H1 (cell line): Measurements from ENCODE around the gene TSPAN5. TPM values are rescaled to one million over a fixed set of nuclear protein-coding genes. Genes with fewer than 3 reads are reported as not detected.

Experiments
- CTCF ChIA-PET: fragments of 300-600 bp; sonication (Branson Sonifier 250); formaldehyde crosslinking; loops from one replicate; lab custom pipeline; 2021; ENCODE audit not compliant: partially characterized antibody; lab: Charles Lee
- POLR2A ChIA-PET: fragments of 300-600 bp; sonication (Branson Sonifier 250); formaldehyde crosslinking; loops from one replicate; lab custom pipeline; 2021; ENCODE audit warnings: inconsistent platforms; ENCODE audit not compliant: partially characterized antibody; lab: Charles Lee
- DNase-seq, 2 experiments: peaks; one replicate each; pipeline versions ENCODE4 v3.0.0 to v3.0.0-alpha.2; 2010 to 2022; ENCODE audit warnings: low spot score in 2 of 2, low read depth in 1 of 2, mixed read lengths in 1 of 2
- FAIRE-seq: peaks from 2 replicates; lab custom pipeline; 2011; peaks lifted over from hg19 to GRCh38; lab: Jason Lieb, UNC
- H2AFZ ChIP-seq: 2 replicates; pipeline ENCODE4 v1.8.1; 2012; ENCODE audit warnings: low read length, inconsistent platforms
- H2AK5ac ChIP-seq: 2 replicates; pipeline ENCODE4 v1.6.1; 2013; ENCODE audit warnings: low read depth, low read length
- H2BK120ac ChIP-seq: replicated peaks from 2 replicates; pipeline ENCODE3; 2013; ENCODE audit warnings: low read depth, low read length, inconsistent platforms
- H2BK12ac ChIP-seq: 2 replicates; pipeline ENCODE4 v1.6.1; 2013; ENCODE audit warnings: low read depth, low read length
- H2BK15ac ChIP-seq: 2 replicates; pipeline ENCODE4 v1.6.1; 2013; ENCODE audit warnings: low read length
- H2BK20ac ChIP-seq: 2 replicates; pipeline ENCODE4 v1.6.1; 2013; ENCODE audit warnings: low read length
- H2BK5ac ChIP-seq: 2 replicates; pipeline ENCODE4 v1.6.1; 2013; ENCODE audit warnings: low read depth, low read length
- H3K14ac ChIP-seq: 2 replicates; pipeline ENCODE4 v1.6.1; 2013; ENCODE audit warnings: inconsistent platforms; ENCODE audit not compliant: insufficient read length
- H3K18ac ChIP-seq: 2 replicates; pipeline ENCODE4 v1.6.1; 2013; ENCODE audit warnings: low read length; ENCODE audit errors: extremely low read depth
- H3K23ac ChIP-seq: 2 replicates; pipeline ENCODE4 v1.6.1; 2013; ENCODE audit warnings: inconsistent platforms; ENCODE audit not compliant: insufficient read length
- H3K23me2 ChIP-seq: 2 replicates; pipeline ENCODE4 v1.6.1; 2013; ENCODE audit warnings: low read depth, low read length
- H3K27ac ChIP-seq: 2 replicates; pipeline ENCODE4 v1.6.1; 2011; ENCODE audit warnings: low read depth, low read length, inconsistent platforms
- H3K27me3 ChIP-seq, 4 experiments: replicated peaks in 1 of 4; 1 replicate in 1 of 4; 2 replicates in 3 of 4; pipeline versions ENCODE4 v1.6.1 to v1.8.1; 2011 to 2013; ENCODE audit warnings: low read length in 3 of 4, mild to moderate bottlenecking in 3 of 4, inconsistent platforms in 2 of 4, mixed read lengths in 2 of 4, moderate library complexity in 1 of 4; ENCODE audit not compliant: control insufficient read depth in 3 of 4, insufficient read depth in 3 of 4; ENCODE audit errors: extremely low read depth in 1 of 4
- H3K36me3 ChIP-seq, 4 experiments: 2 replicates each; pipeline versions ENCODE4 v1.6.1 to v1.8.1; 2011 to 2013; ENCODE audit warnings: mild to moderate bottlenecking in 4 of 4, low read length in 3 of 4, moderate library complexity in 2 of 4, control low read depth in 1 of 4, inconsistent platforms in 1 of 4; ENCODE audit not compliant: insufficient read depth in 4 of 4, control insufficient read depth in 2 of 4
- H3K4ac ChIP-seq: replicated peaks from 2 replicates; pipeline ENCODE3; 2013; ENCODE audit warnings: low read length, low read depth, mixed read lengths, inconsistent platforms; ENCODE audit not compliant: insufficient read length
- H3K4me1 ChIP-seq, 4 experiments: replicated peaks in 1 of 4; 1 replicate in 1 of 4; 2 replicates in 3 of 4; pipeline versions ENCODE4 v1.6.1 to v1.8.1; 2011 to 2013; ENCODE audit warnings: low read length in 3 of 4, inconsistent platforms in 2 of 4, mixed read lengths in 1 of 4; ENCODE audit not compliant: insufficient read depth in 4 of 4, control insufficient read depth in 3 of 4
- H3K4me2 ChIP-seq, 2 experiments: 2 replicates each; pipeline versions ENCODE4 v1.6.1 to v1.8.1; 2011 to 2013; ENCODE audit warnings: low read depth in 2 of 2, low read length in 2 of 2, control low read depth in 1 of 2, inconsistent platforms in 1 of 2, mild to moderate bottlenecking in 1 of 2; ENCODE audit not compliant: insufficient read depth in 1 of 2
- H3K4me3 ChIP-seq, 4 experiments: fragments of 200-600, 300-600 bp in 1 of 4; sonication (generic), shearing (Covaris generic), sonication (Bioruptor Twin) in 1 of 4; 2 replicates each; pipeline versions ENCODE4 v1.5.1 to v1.8.1; 2011 to 2016; ENCODE audit warnings: low read length in 4 of 4, low read depth in 3 of 4, control low read depth in 2 of 4, inconsistent platforms in 2 of 4, mild to moderate bottlenecking in 2 of 4, mixed read lengths in 1 of 4, moderate library complexity in 1 of 4; ENCODE audit not compliant: insufficient read depth in 2 of 4; ENCODE audit errors: extremely low read depth in 1 of 4
- H3K56ac ChIP-seq: replicated peaks from 2 replicates; pipeline ENCODE3; 2013; ENCODE audit warnings: low read depth, mild to moderate bottlenecking, mixed read lengths, low read length, inconsistent platforms; ENCODE audit not compliant: insufficient read length
- H3K79me1 ChIP-seq: 2 replicates; pipeline ENCODE4 v1.6.1; 2013; ENCODE audit warnings: low read depth, low read length, control low read depth
- H3K79me2 ChIP-seq, 2 experiments: 2 replicates each; pipeline versions ENCODE4 v1.6.1 to v1.8.1; 2012 to 2013; ENCODE audit warnings: low read length in 2 of 2, mild to moderate bottlenecking in 2 of 2, inconsistent platforms in 1 of 2; ENCODE audit not compliant: insufficient read depth in 2 of 2, control insufficient read depth in 1 of 2
- H3K9ac ChIP-seq, 4 experiments: replicated peaks in 1 of 4; 1 replicate in 1 of 4; 2 replicates in 3 of 4; pipeline versions ENCODE4 v1.6.1 to v1.8.1; 2011 to 2013; ENCODE audit warnings: low read depth in 3 of 4, low read length in 3 of 4, control low read depth in 2 of 4, mild to moderate bottlenecking in 2 of 4, moderate library complexity in 2 of 4, inconsistent platforms in 1 of 4; ENCODE audit errors: extremely low read depth in 1 of 4
- H3K9me3 ChIP-seq, 2 experiments: 2 replicates each; pipeline versions ENCODE4 v1.6.1 to v1.8.1; 2012 to 2013; ENCODE audit warnings: mild to moderate bottlenecking in 2 of 2, moderate library complexity in 2 of 2, control low read depth in 1 of 2, inconsistent platforms in 1 of 2, low read depth in 1 of 2, low read length in 1 of 2, mixed read lengths in 1 of 2; ENCODE audit not compliant: insufficient read depth in 2 of 2
- H4K20me1 ChIP-seq, 2 experiments: replicated peaks in 1 of 2; 2 replicates each; pipeline versions ENCODE3 to v1.8.1; 2011 to 2013; ENCODE audit warnings: inconsistent platforms in 2 of 2, low read length in 2 of 2, mild to moderate bottlenecking in 1 of 2; ENCODE audit not compliant: insufficient read depth in 2 of 2, control insufficient read depth in 1 of 2
- H4K5ac ChIP-seq: 2 replicates; pipeline ENCODE4 v1.6.1; 2013; ENCODE audit warnings: low read length, low read depth, mixed read lengths, inconsistent platforms; ENCODE audit not compliant: insufficient read length
- H4K8ac ChIP-seq: 2 replicates; pipeline ENCODE4 v1.8.0; 2013; ENCODE audit warnings: mild to moderate bottlenecking, moderate library complexity, low read length, inconsistent platforms; ENCODE audit not compliant: insufficient read depth; ENCODE audit errors: extremely low read depth
- H4K91ac ChIP-seq: replicated peaks from 2 replicates; pipeline ENCODE3; 2013; ENCODE audit warnings: low read length, mixed read lengths, inconsistent platforms; ENCODE audit not compliant: insufficient read length
- CREB1 ChIP-seq: IDR thresholded peaks from 2 replicates; pipeline ENCODE4 v1.6.1; 2012; ENCODE audit warnings: inconsistent platforms
- FOSL1 ChIP-seq: IDR thresholded peaks from 2 replicates; pipeline ENCODE4 v1.6.1; 2011; ENCODE audit warnings: mild to moderate bottlenecking, low read depth, low read length, moderate library complexity; ENCODE audit not compliant: insufficient read depth
- GTF2F1 ChIP-seq: IDR thresholded peaks from 2 replicates; pipeline ENCODE4 v1.6.1; 2012; ENCODE audit warnings: low read depth, low read length, improper control_type of control experiment, borderline replicate concordance
- KDM1A ChIP-seq: fragments of 200-600, 300-600 bp; sonication (generic); IDR thresholded peaks from 2 replicates; pipeline ENCODE4 v1.7.1; 2016; ENCODE audit warnings: mild to moderate bottlenecking, low read length, borderline replicate concordance
- KDM5A ChIP-seq: fragments of 200-600 bp; IDR thresholded peaks from 2 replicates; pipeline ENCODE4 v1.7.1; 2012; ENCODE audit warnings: mild to moderate bottlenecking, low read length, inconsistent platforms, mixed read lengths
- MAFK ChIP-seq: IDR thresholded peaks from 2 replicates; pipeline ENCODE4 v1.6.1; 2012; ENCODE audit warnings: low read depth, mild to moderate bottlenecking, improper control_type of control experiment, low read length
- NANOG ChIP-seq: IDR thresholded peaks from 2 replicates; pipeline ENCODE4 v1.6.1; 2011; ENCODE audit warnings: low read length, low read depth, mild to moderate bottlenecking, inconsistent platforms; ENCODE audit not compliant: insufficient read depth, poor library complexity, severe bottlenecking
- SP4 ChIP-seq: IDR thresholded peaks from 2 replicates; pipeline ENCODE4 v1.6.1; 2012; ENCODE audit warnings: low read length, inconsistent platforms
- TAF1 ChIP-seq: IDR thresholded peaks from 2 replicates; pipeline ENCODE4 v1.6.1; 2011; ENCODE audit warnings: mild to moderate bottlenecking, low read depth, low read length
- TEAD4 ChIP-seq: IDR thresholded peaks from 2 replicates; pipeline ENCODE4 v1.6.1; 2012; ENCODE audit warnings: low read depth, low read length, inconsistent platforms, mixed read lengths
- ZNF274 ChIP-seq: IDR thresholded peaks from 2 replicates; pipeline ENCODE4 v1.7.0; 2012; ENCODE audit warnings: low read length, borderline replicate concordance; ENCODE audit errors: extremely low read depth
- WGBS, 2 experiments: shearing (Covaris generic) in 1 of 2; methylation state at CpG; one replicate each; pipeline versions ENCODE4 v1.1.6 to v1.1.7; 2013 to 2015; ENCODE audit warnings: low lambda C conversion rate in 2 of 2, mixed read lengths in 2 of 2, inconsistent platforms in 1 of 2, low coverage in 1 of 2, missing lambda C conversion rate in 1 of 2; ENCODE audit not compliant: insufficient replicate concordance in 2 of 2, insufficient coverage in 1 of 2, insufficient read length in 1 of 2; ENCODE audit errors: extremely low coverage in 1 of 2, missing lambda C conversion rate in 1 of 2; 5-methylcytosine and 5-hydroxymethylcytosine counted together
- polyA plus RNA-seq, 7 experiments: library from polyadenylated mRNA; depleted of rRNA in 3 of 7; stranded (reverse) in 5 of 7; unstranded in 2 of 7; fragments of >200 nt in 5 of 7; fragments of 200-250 nt in 2 of 7; gene quantifications; 1 replicate in 5 of 7; 2 replicates in 1 of 7; 4 replicates in 1 of 7; pipeline versions ENCODE4 v1.2.1 to v1.2.3, GENCODE V29; 2011 to 2013; ENCODE audit warnings: missing spikeins in 2 of 7, mixed read lengths in 2 of 7
- total RNA-seq: library from RNA; stranded (reverse); fragmentation: NEBNext Ultra II Directional; extraction: Animal tissue kit (Norgen Biotek cat#: 25700); gene quantifications from 2 replicates; pipeline ENCODE4 v1.2.1, GENCODE V29; 2021

The TSPAN5 gene
- total and polyA plus RNA-seq, 2 of the 8 experiments (the other 6 are each of a cell fraction or from before 2014, with no cell fraction given) = 17.6 to 21.2 TPM

DNA sequence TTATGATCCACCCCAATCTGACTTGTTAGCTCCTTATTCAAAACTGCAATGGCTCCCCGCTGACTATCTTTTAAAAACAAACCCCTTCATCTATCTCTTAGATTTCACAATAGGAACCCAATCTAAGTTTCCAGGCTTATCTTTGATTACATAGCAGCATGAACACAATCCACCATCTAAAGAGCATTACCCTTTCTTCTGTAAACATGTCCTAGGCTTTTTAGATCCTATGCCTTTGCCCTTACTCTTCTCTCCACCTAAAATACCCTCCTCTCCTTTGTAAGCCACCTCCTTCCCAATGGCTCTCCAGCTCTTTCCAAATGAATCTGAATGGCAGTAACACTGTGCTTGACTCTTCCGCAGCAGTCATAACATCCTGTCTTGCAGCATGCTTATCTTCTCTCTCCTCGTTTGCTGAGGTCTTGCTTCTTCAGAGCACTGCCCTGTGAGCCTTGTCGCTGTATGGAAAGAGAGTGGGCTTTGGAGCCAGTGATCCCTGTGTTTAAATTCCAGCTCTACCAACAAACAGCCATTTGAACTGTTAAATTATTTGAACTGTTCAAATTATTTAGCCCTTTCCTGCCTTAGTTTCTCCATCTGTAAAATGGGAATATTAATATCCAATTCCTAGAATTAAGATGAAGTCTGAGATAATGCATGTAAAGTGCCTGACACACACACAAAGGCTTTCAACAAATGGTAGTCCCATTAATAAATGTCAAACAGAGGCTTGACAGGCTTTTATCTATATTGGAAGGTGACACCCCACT, 16.2 kb upstream of the TSPAN5 start:
- H3K27ac ChIP-seq = no peak overlapping the region
- H3K14ac ChIP-seq = no peak overlapping the region
- H3K56ac ChIP-seq = no peak overlapping the region
- 0 out of 2 replicates have a peak overlapping the region, but pooled peaks have one; percentile 49 for H2BK15ac ChIP-seq
- 0 out of 2 replicates have a peak overlapping the region, but pooled peaks have one; percentile 11 for H2AFZ ChIP-seq
- H4K5ac ChIP-seq = no peak overlapping the region
- H3K9me3 ChIP-seq = no peaks in the 10 kb centered on the region
- H3K36me3 ChIP-seq = no peaks in the 10 kb centered on the region
- H2BK20ac ChIP-seq = no peak overlapping the region
- FAIRE-seq (no peak), DNase-seq (no peak)
- H4K8ac ChIP-seq = no peak overlapping the region
- no peaks in the 10 kb centered on the region for H4K20me1 ChIP-seq
- H3K18ac ChIP-seq = no peak overlapping the region
- peaks cover 0 to 2% (median under 1%) of the 10 kb centered on the region in 4 experiments; a peak in 2 of 7 replicates for H3K4me1 ChIP-seq
- H3K4me2 ChIP-seq = no peak overlapping the region
- no peak overlapping the region for H3K9ac ChIP-seq
- POLR2A ChIA-PET = interaction anchor here (0.6 to 0.7 kb wide), 3 partner anchors 17 to 458 kb away, joined by 3 read pairs; no protein-coding TSS in a partner anchor
- H3K4me3 ChIP-seq = no peak overlapping the region
- CTCF ChIA-PET = interaction anchor here (1.9 to 2.2 kb wide), 2 partner anchors 10 to 14 kb away, joined by 5 to 6 read pairs; no protein-coding TSS in a partner anchor
- H3K23me2 ChIP-seq = no peaks in the 10 kb centered on the region
- 96% methylated on average over 4 of the region's 4 CpGs; no CpG with 5 or more reads in 1 of the 2 experiments for WGBS, 2 experiments
- H2AK5ac ChIP-seq = no peak overlapping the region
- no peak overlapping the region for H3K4ac ChIP-seq
- H3K79me1 ChIP-seq = no peaks in the 10 kb centered on the region
- no peak overlapping the region for H2BK12ac ChIP-seq
- no peak overlapping the region for H2BK120ac ChIP-seq
- H3K23ac ChIP-seq = no peak overlapping the region
- no peaks in the 10 kb centered on the region for H3K79me2 ChIP-seq
- H3K27me3 ChIP-seq = no peaks in the 10 kb centered on the region; a peak in 1 of 7 replicates
- H4K91ac ChIP-seq = no peak overlapping the region
- no peak overlapping the region for H2BK5ac ChIP-seq
- TF ChIP-seq ZNF274 (no peak), GTF2F1 (no peak), CREB1 (no peak), KDM1A (no peak), NANOG (no peak), TEAD4 (no peak), FOSL1 (no peak), MAFK (no peak), SP4 (no peak), TAF1 (no peak), KDM5A (no peak)
